H7 (cell line): Measurements from ENCODE around the gene SLC1A3. TPM values are rescaled to one million over a fixed set of nuclear protein-coding genes. Genes with fewer than 3 reads are reported as not detected.

Experiments
- DNase-seq: peaks from one replicate; pipeline ENCODE4 v3.0.0; 2012
- H3K27me3 ChIP-seq: 2 replicates; pipeline ENCODE4 v1.6.0; 2011; ENCODE audit warnings: mild to moderate bottlenecking, low read length; ENCODE audit not compliant: control insufficient read depth, insufficient read depth
- H3K36me3 ChIP-seq: replicated peaks from 2 replicates; pipeline ENCODE4 v1.5.1; 2011; ENCODE audit warnings: low read length; ENCODE audit not compliant: control insufficient read depth, insufficient read depth
- H3K4me3 ChIP-seq: 2 replicates; pipeline ENCODE4 v1.5.1; 2011; ENCODE audit warnings: low read depth, mild to moderate bottlenecking, control low read depth, low read length, moderate library complexity; ENCODE audit not compliant: insufficient read depth
- total RNA-seq: library from RNA; depleted of rRNA; stranded (reverse); fragments of >200 nt; shearing (Covaris generic); gene quantifications from 2 replicates; pipeline ENCODE4 v1.2.3, GENCODE V29; 2014

SLC1A3 gene
- total RNA-seq, 1 experiment from 2014 or later, result 48.8 TPM

- H3K36me3 ChIP-seq, result no peaks in the 10 kb centered on the region
- no peak for DNase-seq
- no peaks in the 10 kb centered on the region for H3K27me3 ChIP-seq
- H3K4me3 ChIP-seq, result no peak overlapping the region
Observed at GRCh38 chr5:36706662-36707061, 100.3 kb downstream of the SLC1A3 start.

- H3K36me3 ChIP-seq, result no peaks in the 10 kb centered on the region
- no peak for DNase-seq
- no peaks in the 10 kb centered on the region for H3K27me3 ChIP-seq
- H3K4me3 ChIP-seq, result no peak overlapping the region
Observed at GRCh38 chr5:36708996-36709395, 102.6 kb downstream of the SLC1A3 start.

GRCh38 chr5:36710039-36710438 lies 103.6 kb downstream of the SLC1A3 start:
- H3K36me3 ChIP-seq, result no peaks in the 10 kb centered on the region

GRCh38 chr5:36712706-36713105 lies 106.3 kb downstream of the SLC1A3 start:
- no peaks in the 10 kb centered on the region for H3K27me3 ChIP-seq
- no peak overlapping the region for H3K4me3 ChIP-seq
- no peak for DNase-seq
- no peaks in the 10 kb centered on the region for H3K36me3 ChIP-seq

More at GRCh38 chr5:36710039-36710438, 103.6 kb downstream of the SLC1A3 start:
- DNase-seq, result no peak
- H3K4me3 ChIP-seq, result no peak overlapping the region
- H3K27me3 ChIP-seq, result no peaks in the 10 kb centered on the region

- Histone ChIP-seq H3K27me3 (no peaks in the 10 kb centered on the region), H3K36me3 (no peaks in the 10 kb centered on the region), H3K4me3 (no peak overlapping the region)
- no peak for DNase-seq
Observed at GRCh38 chr5:36713541-36713940, 107.1 kb downstream of the SLC1A3 start.

GRCh38 chr5:36717131-36717695 lies 110.8 kb downstream of the SLC1A3 start:
- no peak for DNase-seq
- Histone ChIP-seq H3K36me3 (no peaks in the 10 kb centered on the region), H3K27me3 (no peaks in the 10 kb centered on the region), H3K4me3 (no peak overlapping the region)

GRCh38 chr5:36719282-36719681 lies 112.9 kb downstream of the SLC1A3 start:
- H3K4me3 ChIP-seq, result no peak overlapping the region
- no peaks in the 10 kb centered on the region for H3K36me3 ChIP-seq
- no peaks in the 10 kb centered on the region for H3K27me3 ChIP-seq
- no peak for DNase-seq

- no peaks in the 10 kb centered on the region for H3K36me3 ChIP-seq
- H3K27me3 ChIP-seq, result no peaks in the 10 kb centered on the region
- no peak overlapping the region for H3K4me3 ChIP-seq
- no peak for DNase-seq
Observed at GRCh38 chr5:36720688-36721087, 114.3 kb downstream of the SLC1A3 start.

- Histone ChIP-seq H3K36me3 (no peaks in the 10 kb centered on the region), H3K4me3 (no peak overlapping the region), H3K27me3 (no peaks in the 10 kb centered on the region)
- DNase-seq, result no peak
Observed at GRCh38 chr5:36721664-36722235, 115.3 kb downstream of the SLC1A3 start.

- Histone ChIP-seq H3K36me3 (no peaks in the 10 kb centered on the region), H3K27me3 (no peaks in the 10 kb centered on the region), H3K4me3 (no peak overlapping the region)
- no peak for DNase-seq
Observed at GRCh38 chr5:36722900-36723299, 116.5 kb downstream of the SLC1A3 start.

GRCh38 chr5:36723912-36724311 lies 117.5 kb downstream of the SLC1A3 start:
- DNase-seq, result no peak
- H3K4me3 ChIP-seq, result no peak overlapping the region
- no peaks in the 10 kb centered on the region for H3K36me3 ChIP-seq
- no peaks in the 10 kb centered on the region for H3K27me3 ChIP-seq

- Histone ChIP-seq H3K36me3 (no peaks in the 10 kb centered on the region), H3K4me3 (no peak overlapping the region), H3K27me3 (no peaks in the 10 kb centered on the region)
- DNase-seq, result peak; percentile 65
Observed at GRCh38 chr5:36724467-36725332, 118.3 kb downstream of the SLC1A3 start.

GRCh38 chr5:36726317-36726716 lies 119.9 kb downstream of the SLC1A3 start:
- Histone ChIP-seq H3K36me3 (no peaks in the 10 kb centered on the region), H3K4me3 (no peak overlapping the region), H3K27me3 (no peaks in the 10 kb centered on the region)
- no peak for DNase-seq

- no peaks in the 10 kb centered on the region for H3K36me3 ChIP-seq
- H3K27me3 ChIP-seq, result no peaks in the 10 kb centered on the region
- H3K4me3 ChIP-seq, result no peak overlapping the region
- DNase-seq, result no peak
Observed at GRCh38 chr5:36726767-36727166, 120.4 kb downstream of the SLC1A3 start.
